IMR-90 (cell line): ENCODE results near the gene C11orf58. TPM values are rescaled to one million over a fixed set of nuclear protein-coding genes. Genes with fewer than 3 reads are reported as not detected.

Source experiments
- ATAC-seq: fragments of 200-7000 bp; cut with Tn5 transposase; 2 replicates; pipeline ENCODE4 v1.9.1; 2020; ENCODE audit warnings: low read depth, mild to moderate bottlenecking, moderate library complexity
- BruUV-seq: library from RNA; stranded (reverse); fragments of 400-500 nt; replicated peaks from 2 replicates; lab custom pipeline; 2021; lab: Mats Ljungman, UMichigan
- CTCF ChIA-PET: fragments of 300-600 bp; formaldehyde crosslinking; extraction: SDS; loops from one replicate; lab custom pipeline; 2021; ENCODE audit warnings: antibody characterized with exemption; lab: Yijun Ruan, JAX
- POLR2A ChIA-PET: fragments of 300-600 bp; sonication (Branson Sonifier 250); formaldehyde crosslinking; loops from one replicate; lab custom pipeline; 2022; ENCODE audit warnings: antibody characterized with exemption; ENCODE audit not compliant: unreplicated experiment; lab: Charles Lee
- DNase-seq: peaks from one replicate; pipeline ENCODE4 v3.0.0; 2013
- H2AFZ ChIP-seq: replicated peaks from 2 replicates; pipeline ENCODE3; 2013; ENCODE audit warnings: low read length, mild to moderate bottlenecking; ENCODE audit not compliant: poor library complexity
- H2AK5ac ChIP-seq: 2 replicates; pipeline ENCODE4 v1.6.1; 2013; ENCODE audit warnings: low read depth, low read length, inconsistent platforms
- H2AK9ac ChIP-seq: replicated peaks from 2 replicates; pipeline ENCODE3; 2013; ENCODE audit warnings: mild to moderate bottlenecking, low read depth, low read length, moderate library complexity; ENCODE audit not compliant: poor library complexity
- H2BK120ac ChIP-seq: 2 replicates; pipeline ENCODE4 v1.6.1; 2013; ENCODE audit warnings: low read depth, low read length, inconsistent platforms
- H2BK15ac ChIP-seq: 3 replicates; pipeline ENCODE4 v1.6.1; 2013; ENCODE audit warnings: low read depth, low read length, inconsistent platforms
- H2BK20ac ChIP-seq: 2 replicates; pipeline ENCODE4 v1.6.1; 2013; ENCODE audit warnings: low read depth, mild to moderate bottlenecking, inconsistent platforms, low read length, moderate library complexity
- H2BK5ac ChIP-seq: 2 replicates; pipeline ENCODE4 v1.6.1; 2013; ENCODE audit warnings: mild to moderate bottlenecking, low read depth, low read length, inconsistent platforms; ENCODE audit not compliant: poor library complexity, severe bottlenecking
- H3K14ac ChIP-seq: replicated peaks from 2 replicates; pipeline ENCODE4 v1.6.1; 2013; ENCODE audit warnings: low read depth, low read length, inconsistent platforms
- H3K18ac ChIP-seq: 2 replicates; pipeline ENCODE4 v1.6.1; 2013; ENCODE audit warnings: low read depth, low read length, control low read depth
- H3K23ac ChIP-seq: 2 replicates; pipeline ENCODE4 v1.6.1; 2013; ENCODE audit warnings: low read depth, low read length, inconsistent platforms
- H3K27ac ChIP-seq: 2 replicates; pipeline ENCODE4 v1.5.1; 2013; ENCODE audit warnings: mild to moderate bottlenecking, control low read depth, low read length; ENCODE audit not compliant: insufficient read depth
- H3K27me3 ChIP-seq: 2 replicates; pipeline ENCODE4 v1.6.1; 2013; ENCODE audit warnings: low read length; ENCODE audit not compliant: control insufficient read depth, insufficient read depth
- H3K36me3 ChIP-seq: 2 replicates; pipeline ENCODE4 v1.6.1; 2013; ENCODE audit warnings: low read length, mixed read lengths; ENCODE audit not compliant: control insufficient read depth, insufficient read depth
- H3K4ac ChIP-seq: 2 replicates; pipeline ENCODE4 v1.6.1; 2013; ENCODE audit warnings: low read depth, low read length, inconsistent platforms
- H3K4me1 ChIP-seq: 2 replicates; pipeline ENCODE4 v1.6.1; 2013; ENCODE audit warnings: low read length, mixed read lengths; ENCODE audit not compliant: control insufficient read depth, insufficient read depth
- H3K4me2 ChIP-seq: 2 replicates; pipeline ENCODE4 v1.6.1; 2013; ENCODE audit warnings: low read depth, mild to moderate bottlenecking, control low read depth, low read length, moderate library complexity
- H3K4me3 ChIP-seq: 2 replicates; pipeline ENCODE4 v1.5.1; 2013; ENCODE audit warnings: low read depth, mild to moderate bottlenecking, control low read depth, low read length, moderate library complexity; ENCODE audit not compliant: insufficient read depth
- H3K56ac ChIP-seq: 2 replicates; pipeline ENCODE4 v1.6.1; 2013; ENCODE audit warnings: low read length, inconsistent platforms; ENCODE audit not compliant: insufficient read depth; ENCODE audit errors: extremely low read depth
- H3K79me1 ChIP-seq, 2 experiments: 2 replicates each; pipeline ENCODE4 v1.6.1; 2013; ENCODE audit warnings: low read length in 2 of 2, inconsistent platforms in 1 of 2, low read depth in 1 of 2
- H3K9ac ChIP-seq: 2 replicates; pipeline ENCODE4 v1.6.1; 2013; ENCODE audit warnings: low read depth, low read length, control low read depth
- H3K9me1 ChIP-seq: 2 replicates; pipeline ENCODE4 v1.6.1; 2013; ENCODE audit warnings: low read length, inconsistent platforms; ENCODE audit not compliant: insufficient read depth
- H3K9me3 ChIP-seq: 2 replicates; pipeline ENCODE4 v1.6.1; 2013; ENCODE audit warnings: low read length; ENCODE audit not compliant: control insufficient read depth, insufficient read depth
- H4K20me1 ChIP-seq: 2 replicates; pipeline ENCODE4 v1.6.1; 2013; ENCODE audit warnings: low read length, inconsistent platforms; ENCODE audit not compliant: insufficient read depth
- H4K5ac ChIP-seq: 2 replicates; pipeline ENCODE4 v1.6.1; 2013; ENCODE audit warnings: mild to moderate bottlenecking, low read depth, low read length, control low read depth
- H4K8ac ChIP-seq, 2 experiments: 2 replicates each; pipeline ENCODE4 v1.6.1; 2013; ENCODE audit warnings: low read depth in 2 of 2, low read length in 2 of 2, control low read depth in 1 of 2, inconsistent platforms in 1 of 2
- H4K91ac ChIP-seq: 2 replicates; pipeline ENCODE4 v1.6.1; 2013; ENCODE audit warnings: low read depth, low read length, inconsistent platforms; ENCODE audit not compliant: insufficient read depth
- BHLHE40 ChIP-seq: fragments of 150-350 bp; IDR thresholded peaks from 2 replicates; pipeline ENCODE4 v1.6.1; 2016; ENCODE audit warnings: mild to moderate bottlenecking, low read depth, low read length
- CEBPB ChIP-seq: IDR thresholded peaks from 2 replicates; pipeline ENCODE4 v1.6.1; 2012; ENCODE audit warnings: low read depth, low read length, improper control_type of control experiment
- CHD1 ChIP-seq: IDR thresholded peaks from 2 replicates; pipeline ENCODE4 v1.6.1; 2012; ENCODE audit warnings: low read depth, low read length, improper control_type of control experiment
- FOS ChIP-seq: fragments of 150-350 bp; IDR thresholded peaks from 2 replicates; pipeline ENCODE4 v1.6.1; 2016; ENCODE audit warnings: low read depth, low read length
- MAFK ChIP-seq: IDR thresholded peaks from 2 replicates; pipeline ENCODE4 v1.6.1; 2012; ENCODE audit warnings: low read depth, low read length, improper control_type of control experiment
- MAZ ChIP-seq: IDR thresholded peaks from 2 replicates; pipeline ENCODE4 v1.6.1; 2012; ENCODE audit warnings: low read depth, mild to moderate bottlenecking, low read length, improper control_type of control experiment, moderate library complexity, borderline replicate concordance
- MXI1 ChIP-seq: IDR thresholded peaks from 2 replicates; pipeline ENCODE4 v1.6.1; 2012; ENCODE audit warnings: low read depth, mild to moderate bottlenecking, low read length, moderate library complexity, borderline replicate concordance
- NFE2L2 ChIP-seq: fragments of 150-350 bp; IDR thresholded peaks from 2 replicates; pipeline ENCODE4 v1.6.1; 2016; ENCODE audit warnings: low read depth, mild to moderate bottlenecking, low read length
- POLR2A ChIP-seq: IDR thresholded peaks from 2 replicates; pipeline ENCODE4 v1.6.1; 2012; ENCODE audit warnings: mild to moderate bottlenecking, low read depth, low read length
- RAD21 ChIP-seq: IDR thresholded peaks from 2 replicates; pipeline ENCODE4 v1.6.1; 2012; ENCODE audit warnings: low read length, improper control_type of control experiment
- RCOR1 ChIP-seq: IDR thresholded peaks from 2 replicates; pipeline ENCODE4 v1.6.1; 2012; ENCODE audit warnings: mild to moderate bottlenecking, low read length, improper control_type of control experiment; ENCODE audit not compliant: insufficient replicate concordance
- RFX5 ChIP-seq: IDR thresholded peaks from 2 replicates; pipeline ENCODE4 v1.8.0; 2012; ENCODE audit warnings: low read depth, mild to moderate bottlenecking, low read length, moderate library complexity
- SMC3 ChIP-seq: fragments of 150-350 bp; IDR thresholded peaks from 2 replicates; pipeline ENCODE4 v1.6.1; 2016; ENCODE audit warnings: low read depth, mild to moderate bottlenecking, antibody characterized with exemption, low read length, moderate library complexity
- WGBS, 2 experiments: methylation state at CpG; one replicate each; pipeline versions ENCODE4 v1.1.5 to v1.1.7; 2013; ENCODE audit warnings: missing lambda C conversion rate in 2 of 2; ENCODE audit not compliant: insufficient read length in 1 of 2; ENCODE audit errors: extremely low coverage in 2 of 2; 5-methylcytosine and 5-hydroxymethylcytosine counted together
- dilution Hi-C: fragments of 300-500 bp; cut with HindIII; formaldehyde crosslinking; loops from one replicate; pipeline ENCODE4 v1.14.3; 2018; ENCODE audit warnings: low sequenced_read_pairs; ENCODE audit not compliant: unreplicated experiment
- in situ Hi-C: fragments of 300-500 bp; cut with MboI; formaldehyde crosslinking; loops from 3 replicates; pipeline ENCODE4 v1.14.3; 2019; ENCODE audit warnings: low sequenced_read_pairs, inconsistent platforms, mixed read lengths
- intact Hi-C: fragments of 100-400 bp; cut with micrococcal nuclease; formaldehyde crosslinking; loops from 2 replicates; pipeline ENCODE4 v1.10.0; 2022
- polyA plus RNA-seq, 3 experiments: library from polyadenylated mRNA; depleted of rRNA; stranded (reverse); fragments of >200 nt; gene quantifications; 2 replicates each; pipeline ENCODE4 v1.2.3, GENCODE V29; 2012; ENCODE audit warnings: low replicate concordance in 1 of 3
- total RNA-seq: library from RNA; depleted of rRNA; stranded (reverse); fragments of >200 nt; gene quantifications from 2 replicates; pipeline ENCODE4 v1.2.3, GENCODE V29; 2012
- TF ChIP-seq, protein P1 (sequence below): fragments of 150-350 bp; IDR thresholded peaks from 2 replicates; pipeline ENCODE4 v1.6.1; 2017; ENCODE audit warnings: mild to moderate bottlenecking, antibody characterized with exemption, low read length, low read depth
- TF ChIP-seq, protein P2 (sequence below): fragments of 150-350 bp; IDR thresholded peaks from 2 replicates; pipeline ENCODE4 v1.6.1; 2016; ENCODE audit warnings: low read depth, mild to moderate bottlenecking, low read length, moderate library complexity, borderline replicate concordance
- TF ChIP-seq, protein P3 (sequence below): conservative IDR thresholded peaks from 2 replicates; pipeline ENCODE4 v1.5.1; 2012; ENCODE audit warnings: mild to moderate bottlenecking, low read depth, low read length, improper control_type of control experiment

Gene C11orf58
- total and polyA plus RNA-seq, 2 of the 4 experiments (the other 2 are of a cell fraction), result 53.8 to 67.8 TPM

DNA sequence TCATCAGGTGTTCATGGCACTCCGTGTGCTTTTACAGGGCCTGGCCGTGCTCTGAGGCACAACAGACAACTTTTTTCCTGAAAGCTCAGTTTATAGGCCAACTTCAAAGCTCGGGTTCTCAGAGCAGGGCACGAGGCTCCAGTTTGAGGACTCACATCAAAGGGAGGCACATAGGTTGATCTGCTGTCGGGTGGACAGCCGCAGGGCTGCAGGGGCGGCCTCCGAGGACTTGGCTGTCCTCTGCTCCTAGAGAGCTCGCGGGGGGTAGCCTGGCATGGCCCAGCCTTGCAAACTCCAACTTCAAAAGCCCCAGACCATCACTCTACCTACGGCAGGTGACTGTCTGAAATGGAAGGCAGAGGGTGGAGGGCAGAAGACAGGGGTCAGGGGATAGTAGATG lies 31.6 kb downstream of the C11orf58 start:
- Histone ChIP-seq H2AFZ (no peak overlapping the region), H3K4me1 (no peaks in the 10 kb centered on the region), H3K27me3 (peaks cover 49% of the 10 kb centered on the region), H4K8ac (no peak overlapping the region), H3K23ac (no peak overlapping the region), H3K9me3 (no peaks in the 10 kb centered on the region), H3K56ac (no peak overlapping the region), H2AK9ac (no peak overlapping the region), H3K36me3 (no peaks in the 10 kb centered on the region), H2BK120ac (no peak overlapping the region), H2BK15ac (no peak overlapping the region), H3K27ac (no peak overlapping the region), H2BK5ac (no peak overlapping the region), H3K4me2 (no peak overlapping the region), H4K5ac (no peak overlapping the region), H3K4me3 (no peak overlapping the region), H3K4ac (no peak overlapping the region), H4K20me1 (no peaks in the 10 kb centered on the region), H3K79me1 (no peaks in the 10 kb centered on the region), H3K9me1 (no peaks in the 10 kb centered on the region), H4K91ac (no peak overlapping the region), H3K9ac (no peak overlapping the region), H2AK5ac (no peak overlapping the region), H3K18ac (no peak overlapping the region), H2BK20ac (no peak overlapping the region), H3K14ac (no peak overlapping the region)
- dilution Hi-C loops (no loop called here), intact Hi-C loops (no loop called here), in situ Hi-C loops (no loop called here)
- ATAC-seq, result no peak
- ChIA-PET POLR2A (no interaction called here), CTCF (interaction anchor here (1.0 kb wide), 1 partner anchor 16 kb away, joined by 3 read pairs; no protein-coding TSS in a partner anchor)
- WGBS, 2 experiments, result 44% methylated on average over 3 of the region's 11 CpGs; no CpG with 5 or more reads in 1 of the 2 experiments
- no peak for TF ChIP-seq RAD21
- TF ChIP-seq, protein P1, sequence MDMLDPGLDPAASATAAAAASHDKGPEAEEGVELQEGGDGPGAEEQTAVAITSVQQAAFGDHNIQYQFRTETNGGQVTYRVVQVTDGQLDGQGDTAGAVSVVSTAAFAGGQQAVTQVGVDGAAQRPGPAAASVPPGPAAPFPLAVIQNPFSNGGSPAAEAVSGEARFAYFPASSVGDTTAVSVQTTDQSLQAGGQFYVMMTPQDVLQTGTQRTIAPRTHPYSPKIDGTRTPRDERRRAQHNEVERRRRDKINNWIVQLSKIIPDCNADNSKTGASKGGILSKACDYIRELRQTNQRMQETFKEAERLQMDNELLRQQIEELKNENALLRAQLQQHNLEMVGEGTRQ, result no peak
- no peak for TF ChIP-seq MAFK
- TF ChIP-seq POLR2A, result no peak
- TF ChIP-seq CHD1, result no peak
- TF ChIP-seq RFX5, result no peak
- TF ChIP-seq, protein P2, sequence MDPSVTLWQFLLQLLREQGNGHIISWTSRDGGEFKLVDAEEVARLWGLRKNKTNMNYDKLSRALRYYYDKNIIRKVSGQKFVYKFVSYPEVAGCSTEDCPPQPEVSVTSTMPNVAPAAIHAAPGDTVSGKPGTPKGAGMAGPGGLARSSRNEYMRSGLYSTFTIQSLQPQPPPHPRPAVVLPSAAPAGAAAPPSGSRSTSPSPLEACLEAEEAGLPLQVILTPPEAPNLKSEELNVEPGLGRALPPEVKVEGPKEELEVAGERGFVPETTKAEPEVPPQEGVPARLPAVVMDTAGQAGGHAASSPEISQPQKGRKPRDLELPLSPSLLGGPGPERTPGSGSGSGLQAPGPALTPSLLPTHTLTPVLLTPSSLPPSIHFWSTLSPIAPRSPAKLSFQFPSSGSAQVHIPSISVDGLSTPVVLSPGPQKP, result no peak
- no peak for TF ChIP-seq RCOR1
- no peak for TF ChIP-seq FOS
- TF ChIP-seq BHLHE40, result no peak
- TF ChIP-seq NFE2L2, result no peak
- no peak for TF ChIP-seq MAZ
- no peak for TF ChIP-seq SMC3
- TF ChIP-seq CEBPB, result no peak
- TF ChIP-seq, protein P3, sequence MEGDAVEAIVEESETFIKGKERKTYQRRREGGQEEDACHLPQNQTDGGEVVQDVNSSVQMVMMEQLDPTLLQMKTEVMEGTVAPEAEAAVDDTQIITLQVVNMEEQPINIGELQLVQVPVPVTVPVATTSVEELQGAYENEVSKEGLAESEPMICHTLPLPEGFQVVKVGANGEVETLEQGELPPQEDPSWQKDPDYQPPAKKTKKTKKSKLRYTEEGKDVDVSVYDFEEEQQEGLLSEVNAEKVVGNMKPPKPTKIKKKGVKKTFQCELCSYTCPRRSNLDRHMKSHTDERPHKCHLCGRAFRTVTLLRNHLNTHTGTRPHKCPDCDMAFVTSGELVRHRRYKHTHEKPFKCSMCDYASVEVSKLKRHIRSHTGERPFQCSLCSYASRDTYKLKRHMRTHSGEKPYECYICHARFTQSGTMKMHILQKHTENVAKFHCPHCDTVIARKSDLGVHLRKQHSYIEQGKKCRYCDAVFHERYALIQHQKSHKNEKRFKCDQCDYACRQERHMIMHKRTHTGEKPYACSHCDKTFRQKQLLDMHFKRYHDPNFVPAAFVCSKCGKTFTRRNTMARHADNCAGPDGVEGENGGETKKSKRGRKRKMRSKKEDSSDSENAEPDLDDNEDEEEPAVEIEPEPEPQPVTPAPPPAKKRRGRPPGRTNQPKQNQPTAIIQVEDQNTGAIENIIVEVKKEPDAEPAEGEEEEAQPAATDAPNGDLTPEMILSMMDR, result no peak
- no peak for TF ChIP-seq MXI1
- DNase-seq, result no peak
- no TSS peak for BruUV-seq
